ENCODE measurements around the gene S1PR1.
A peak's percentile ranks its signal among the peaks of the same experiment; 100 is the strongest.
"Not testable (repeated sequence)": the region's sequence is repeated elsewhere in the genome, so short reads cannot be mapped to it uniquely, and the experiment has no call there.

The S1PR1 gene

GRCh38 chr1:101219924-101220870 lies 16.6 kb upstream of the S1PR1 start:
- DNase-seq (ENCODE audit: low read depth in 3 of 3), result no peak

GRCh38 chr1:101220906-101221305 lies 15.9 kb upstream of the S1PR1 start:
- DNase-seq (ENCODE audit: low read depth in 3 of 3), result no peak

GRCh38 chr1:101221945-101222429 lies 14.8 kb upstream of the S1PR1 start:
- no peak for DNase-seq (ENCODE audit: low read depth in 3 of 3)

GRCh38 chr1:101227837-101228236 lies 9.0 kb upstream of the S1PR1 start:
- DNase-seq (ENCODE audit: low read depth in 3 of 3), result no peak

GRCh38 chr1:101228424-101229134 lies 8.2 kb upstream of the S1PR1 start:
- no peak for DNase-seq (ENCODE audit: low read depth in 3 of 3)

GRCh38 chr1:101232182-101232581 lies 4.6 kb upstream of the S1PR1 start:
- DNase-seq (ENCODE audit: low read depth in 3 of 3), result not testable (repeated sequence)

GRCh38 chr1:101233495-101233894 lies 3.3 kb upstream of the S1PR1 start:
- no peak for DNase-seq (ENCODE audit: low read depth in 3 of 3)

- no peak for DNase-seq (ENCODE audit: low read depth in 3 of 3)
Observed at GRCh38 chr1:101235216-101235695, 1.6 kb upstream of the S1PR1 start.

- peak; percentile 57 to 76 (median 65) for DNase-seq (ENCODE audit: low read depth in 3 of 3)
Observed at GRCh38 chr1:101235696-101236515, 913 bp upstream of the S1PR1 start.

GRCh38 chr1:101237229-101237837 lies 514 bp downstream of the S1PR1 start:
- DNase-seq (ENCODE audit: low read depth in 3 of 3), result no peak

GRCh38 chr1:101238031-101238628 lies 1.3 kb downstream of the S1PR1 start:
- peak in 2 of 3 donors; percentile 62 to 64 for DNase-seq (ENCODE audit: low read depth in 3 of 3)

GRCh38 chr1:101238681-101239094 lies 1.9 kb downstream of the S1PR1 start:
- peak; percentile 84 to 87 (median 87) for DNase-seq (ENCODE audit: low read depth in 3 of 3)

- peak in 2 of 3 donors; percentile 41 to 52 for DNase-seq (ENCODE audit: low read depth in 3 of 3)
Observed at GRCh38 chr1:101239095-101240040, 2.5 kb downstream of the S1PR1 start.

GRCh38 chr1:101240041-101240430 lies 3.2 kb downstream of the S1PR1 start:
- DNase-seq (ENCODE audit: low read depth in 3 of 3), result no peak

- DNase-seq (ENCODE audit: low read depth in 3 of 3), result no peak
Observed at GRCh38 chr1:101241485-101242225, 4.8 kb downstream of the S1PR1 start.

- DNase-seq (ENCODE audit: low read depth in 3 of 3), result no peak
Observed at GRCh38 chr1:101242324-101243050, 5.7 kb downstream of the S1PR1 start.

GRCh38 chr1:101243751-101244150 lies 6.9 kb downstream of the S1PR1 start:
- no peak for DNase-seq (ENCODE audit: low read depth in 3 of 3)

- DNase-seq (ENCODE audit: low read depth in 3 of 3), result no peak
Observed at GRCh38 chr1:101244842-101245241, 8.0 kb downstream of the S1PR1 start.
